Adrenal gland (tissue), 5 donors: ENCODE measurements around the gene KCNJ13.

Source experiments
- POLR2A ChIP-seq, 2 donors: fragments of 450-650 bp; IDR thresholded peaks; one replicate each; pipeline ENCODE4 v1.6.1; 2017; ENCODE audit warnings: antibody characterized with exemption in 2 of 2, mild to moderate bottlenecking in 2 of 2, moderate library complexity in 1 of 2
- TF ChIP-seq, protein P1 (sequence below), 6 experiments: fragments of 450-650 bp in 4 of 6; fragments of 200-600 bp in 2 of 6; sonication (generic) in 1 of 6; IDR thresholded peaks; 1 replicate in 5 of 6; 2 replicates in 1 of 6; pipeline versions ENCODE4 v1.5.1 to v1.8.0; 2016 to 2021; ENCODE audit warnings: antibody characterized with exemption in 6 of 6, mild to moderate bottlenecking in 2 of 6, moderate library complexity in 1 of 6
- donor health status: DM: no; HTN: no; CAD: no.

DNA sequence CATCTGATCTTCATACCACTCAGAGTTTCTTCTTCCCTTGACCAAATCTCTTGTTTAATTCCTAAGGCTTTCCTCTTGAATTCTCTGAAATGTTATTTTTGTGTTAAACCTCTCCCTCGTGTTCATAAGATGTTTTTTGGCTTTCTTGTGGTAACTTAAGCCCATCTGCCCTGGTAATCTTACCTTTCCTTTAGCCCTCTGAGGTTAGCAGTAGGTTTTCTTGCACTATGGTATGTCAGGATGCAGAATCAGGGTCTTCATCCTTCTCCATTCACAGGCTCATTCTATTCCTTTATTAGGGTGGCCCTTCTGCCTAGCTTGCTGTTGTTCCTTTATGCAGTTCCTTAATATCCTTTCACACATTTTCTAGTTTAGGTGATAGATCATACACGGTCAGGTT is 55.1 kb downstream of the KCNJ13 start:
- TF ChIP-seq, protein P1, sequence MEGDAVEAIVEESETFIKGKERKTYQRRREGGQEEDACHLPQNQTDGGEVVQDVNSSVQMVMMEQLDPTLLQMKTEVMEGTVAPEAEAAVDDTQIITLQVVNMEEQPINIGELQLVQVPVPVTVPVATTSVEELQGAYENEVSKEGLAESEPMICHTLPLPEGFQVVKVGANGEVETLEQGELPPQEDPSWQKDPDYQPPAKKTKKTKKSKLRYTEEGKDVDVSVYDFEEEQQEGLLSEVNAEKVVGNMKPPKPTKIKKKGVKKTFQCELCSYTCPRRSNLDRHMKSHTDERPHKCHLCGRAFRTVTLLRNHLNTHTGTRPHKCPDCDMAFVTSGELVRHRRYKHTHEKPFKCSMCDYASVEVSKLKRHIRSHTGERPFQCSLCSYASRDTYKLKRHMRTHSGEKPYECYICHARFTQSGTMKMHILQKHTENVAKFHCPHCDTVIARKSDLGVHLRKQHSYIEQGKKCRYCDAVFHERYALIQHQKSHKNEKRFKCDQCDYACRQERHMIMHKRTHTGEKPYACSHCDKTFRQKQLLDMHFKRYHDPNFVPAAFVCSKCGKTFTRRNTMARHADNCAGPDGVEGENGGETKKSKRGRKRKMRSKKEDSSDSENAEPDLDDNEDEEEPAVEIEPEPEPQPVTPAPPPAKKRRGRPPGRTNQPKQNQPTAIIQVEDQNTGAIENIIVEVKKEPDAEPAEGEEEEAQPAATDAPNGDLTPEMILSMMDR (IDR thresholded peaks at IDR 0.05), result no peak
- TF ChIP-seq POLR2A (IDR thresholded peaks at IDR 0.05), result no peak
